ENCODE data around the gene FBXO42.
"Not testable (repeated sequence)": the region's sequence is repeated elsewhere in the genome, so short reads cannot be mapped to it uniquely, and the experiment has no call there.

- not testable (repeated sequence) for TF ChIP-seq POLR2A, POLR2AphosphoS5 (IDR thresholded peaks at IDR 0.05; ENCODE audit: low read depth, low read length)
These were observed 9.0 kb downstream of the FBXO42 start for GRCh38 chr1:16343276-16343675.
